Dedifferentiated amniotic fluid mesenchymal stem cell (primary cell): ENCODE data around the gene HDAC4.

Source experiments
- DNase-seq: peaks from one replicate; pipeline ENCODE4 v3.0.0-alpha.2; 2016; ENCODE audit errors: extremely low spot score

HDAC4 gene

GRCh38 chr2:239154971-239155805 lies 245.6 kb downstream of the HDAC4 start:
- DNase-seq: no peak

GRCh38 chr2:239153806-239154591 lies 246.8 kb downstream of the HDAC4 start:
- DNase-seq: no peak

GRCh38 chr2:239152916-239153305 lies 247.9 kb downstream of the HDAC4 start:
- DNase-seq: no peak

- no peak for DNase-seq
Measured at GRCh38 chr2:239152239-239152915, 248.4 kb downstream of the HDAC4 start.

- no peak for DNase-seq
Measured at GRCh38 chr2:239151201-239152131, 249.4 kb downstream of the HDAC4 start.

GRCh38 chr2:239150125-239151011 lies 250.5 kb downstream of the HDAC4 start:
- DNase-seq: no peak

GRCh38 chr2:239149501-239149900 lies 251.3 kb downstream of the HDAC4 start:
- no peak for DNase-seq

- no peak for DNase-seq
Measured at GRCh38 chr2:239148495-239149200, 252.2 kb downstream of the HDAC4 start.

GRCh38 chr2:239147376-239147775 lies 253.4 kb downstream of the HDAC4 start:
- DNase-seq: no peak

GRCh38 chr2:239146741-239147181 lies 254.1 kb downstream of the HDAC4 start:
- DNase-seq: no peak

GRCh38 chr2:239146011-239146641 lies 254.7 kb downstream of the HDAC4 start:
- DNase-seq: no peak

- no peak for DNase-seq
Measured at GRCh38 chr2:239145601-239146000, 255.2 kb downstream of the HDAC4 start.

GRCh38 chr2:239145106-239145505 lies 255.7 kb downstream of the HDAC4 start:
- DNase-seq: no peak

- DNase-seq: no peak
Measured at GRCh38 chr2:239144713-239144999, 256.2 kb downstream of the HDAC4 start.

GRCh38 chr2:239143858-239144712 lies 256.7 kb downstream of the HDAC4 start:
- no peak for DNase-seq

- DNase-seq: no peak
Measured at GRCh38 chr2:239142806-239143205, 258.0 kb downstream of the HDAC4 start.

- no peak for DNase-seq
Measured at GRCh38 chr2:239142296-239142695, 258.5 kb downstream of the HDAC4 start.

- no peak for DNase-seq
Measured at GRCh38 chr2:239141021-239141760, 259.6 kb downstream of the HDAC4 start.
